Body of pancreas (tissue), 4 donors: Measurements from ENCODE around the gene IGF1R.
A peak's percentile ranks its signal among the peaks of the same experiment; 100 is the strongest.

Experiments
- POLR2A ChIP-seq, 3 donors: fragments of 450-650 bp; IDR thresholded peaks; one replicate each; pipeline ENCODE4 v1.6.1; 2016; ENCODE audit warnings: antibody characterized with exemption in 3 of 3, mild to moderate bottlenecking in 2 of 3
- TF ChIP-seq, protein P1 (sequence below), 7 experiments: fragments of 450-650 bp in 4 of 7; fragments of 200-600 bp in 3 of 7; sonication (generic) in 3 of 7; IDR thresholded peaks; one replicate each; pipeline ENCODE4 v1.5.1; 2016 to 2019; ENCODE audit warnings: antibody characterized with exemption in 7 of 7

DNA sequence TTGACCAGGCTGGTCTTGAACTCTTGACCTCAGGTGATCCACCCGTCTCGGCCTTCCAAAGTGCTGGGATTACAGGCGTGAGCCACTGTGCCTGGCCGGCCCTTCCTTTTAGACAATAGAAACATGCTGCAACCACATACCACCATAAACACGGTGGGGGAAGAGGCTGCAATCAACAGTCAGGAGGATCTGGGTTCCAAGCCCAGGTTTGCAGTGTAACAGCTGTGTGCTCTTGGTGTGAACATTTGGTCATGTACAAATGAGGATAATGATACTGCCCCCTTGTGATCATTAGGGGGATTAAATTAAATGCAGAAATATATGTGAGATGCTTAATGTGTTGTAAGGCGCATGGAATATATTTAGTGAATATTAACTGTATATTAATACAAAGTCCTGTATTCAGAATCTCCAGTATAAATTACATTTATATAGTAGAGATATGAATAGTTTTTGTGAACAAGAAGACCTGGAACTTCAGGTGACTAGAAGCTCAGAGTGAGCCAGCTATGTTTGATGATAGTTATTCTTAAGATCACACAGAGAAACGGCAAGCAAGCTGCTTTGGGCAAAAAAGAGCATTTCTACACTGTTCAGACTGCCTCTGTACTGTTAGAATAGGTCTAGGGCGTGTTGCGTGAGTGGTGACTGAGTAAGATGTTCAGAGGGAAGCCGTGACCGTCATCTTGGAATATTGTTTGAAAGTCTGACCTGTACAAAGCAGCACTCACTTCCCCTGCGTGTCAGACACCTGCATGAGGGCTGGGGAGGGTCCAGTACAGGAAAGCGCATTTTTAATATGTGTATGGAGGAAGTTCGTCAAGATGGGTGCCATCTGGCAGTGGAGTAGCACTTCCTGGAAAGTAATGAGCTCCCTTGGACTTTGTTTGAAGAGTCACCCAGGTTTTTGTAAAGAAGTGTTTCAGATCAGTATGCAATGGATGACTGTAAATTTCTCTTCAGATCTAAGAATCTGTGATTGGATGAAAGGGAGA lies 233.5 kb downstream of the IGF1R start:
- TF ChIP-seq, protein P1, sequence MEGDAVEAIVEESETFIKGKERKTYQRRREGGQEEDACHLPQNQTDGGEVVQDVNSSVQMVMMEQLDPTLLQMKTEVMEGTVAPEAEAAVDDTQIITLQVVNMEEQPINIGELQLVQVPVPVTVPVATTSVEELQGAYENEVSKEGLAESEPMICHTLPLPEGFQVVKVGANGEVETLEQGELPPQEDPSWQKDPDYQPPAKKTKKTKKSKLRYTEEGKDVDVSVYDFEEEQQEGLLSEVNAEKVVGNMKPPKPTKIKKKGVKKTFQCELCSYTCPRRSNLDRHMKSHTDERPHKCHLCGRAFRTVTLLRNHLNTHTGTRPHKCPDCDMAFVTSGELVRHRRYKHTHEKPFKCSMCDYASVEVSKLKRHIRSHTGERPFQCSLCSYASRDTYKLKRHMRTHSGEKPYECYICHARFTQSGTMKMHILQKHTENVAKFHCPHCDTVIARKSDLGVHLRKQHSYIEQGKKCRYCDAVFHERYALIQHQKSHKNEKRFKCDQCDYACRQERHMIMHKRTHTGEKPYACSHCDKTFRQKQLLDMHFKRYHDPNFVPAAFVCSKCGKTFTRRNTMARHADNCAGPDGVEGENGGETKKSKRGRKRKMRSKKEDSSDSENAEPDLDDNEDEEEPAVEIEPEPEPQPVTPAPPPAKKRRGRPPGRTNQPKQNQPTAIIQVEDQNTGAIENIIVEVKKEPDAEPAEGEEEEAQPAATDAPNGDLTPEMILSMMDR (IDR thresholded peaks at IDR 0.05), result peak; percentile 20 to 77 (median 68)
- TF ChIP-seq POLR2A (IDR thresholded peaks at IDR 0.05), result no peak
